ENCODE data around the gene MTMR8.

MTMR8 gene

DNA sequence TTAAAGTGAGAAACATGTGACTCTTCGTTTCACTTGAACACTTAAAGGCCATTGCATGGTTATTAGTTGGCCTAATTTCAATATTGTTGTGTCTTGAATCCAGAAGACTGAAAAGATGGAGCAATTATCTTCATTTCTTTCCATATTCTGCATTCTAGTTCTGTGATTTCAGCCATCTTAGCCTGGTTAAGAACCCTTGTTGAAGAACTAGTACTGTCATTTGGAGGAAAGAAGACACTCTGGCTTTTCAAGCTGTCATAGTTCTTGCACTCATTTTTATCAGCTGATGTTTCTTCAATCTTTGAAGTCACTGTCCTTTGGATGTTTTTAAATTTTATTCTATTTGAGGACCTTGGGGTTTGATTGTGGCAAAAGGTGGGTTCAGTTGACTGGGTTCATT lies 81.6 kb downstream of the MTMR8 start:
- Histone ChIP-seq H2AFZ (ENCODE audit: low read depth, low read length) (no peak overlapping the region), H3K9ac (ENCODE audit: low read depth, low read length) (no peak overlapping the region), H3K79me2 (ENCODE audit: insufficient read depth, low read length) (no peaks in the 10 kb centered on the region), H3K4me1 (ENCODE audit: insufficient read depth, low read length) (no peaks in the 10 kb centered on the region), H3K27me3 (ENCODE audit: insufficient read depth, low read length, poor library complexity) (no peaks in the 10 kb centered on the region), H3K9me3 (ENCODE audit: insufficient read depth, low read length, severe bottlenecking) (no peaks in the 10 kb centered on the region), H4K20me1 (ENCODE audit: insufficient read depth, low read length) (no peaks in the 10 kb centered on the region), H3K4me3 (ENCODE audit: low read depth in 1 of 2, low read length in 2 of 2) (no peak overlapping the region), H3K36me3 (ENCODE audit: insufficient read depth, low read length) (no peaks in the 10 kb centered on the region), H3K27ac (ENCODE audit: low read length) (no peak overlapping the region), H3K4me2 (ENCODE audit: insufficient read depth, low read length) (no peak overlapping the region)
- ATAC-seq (ENCODE audit: insufficient read depth, low read depth): no peak
- DNase-seq: no peak
- TF ChIP-seq, protein P1, sequence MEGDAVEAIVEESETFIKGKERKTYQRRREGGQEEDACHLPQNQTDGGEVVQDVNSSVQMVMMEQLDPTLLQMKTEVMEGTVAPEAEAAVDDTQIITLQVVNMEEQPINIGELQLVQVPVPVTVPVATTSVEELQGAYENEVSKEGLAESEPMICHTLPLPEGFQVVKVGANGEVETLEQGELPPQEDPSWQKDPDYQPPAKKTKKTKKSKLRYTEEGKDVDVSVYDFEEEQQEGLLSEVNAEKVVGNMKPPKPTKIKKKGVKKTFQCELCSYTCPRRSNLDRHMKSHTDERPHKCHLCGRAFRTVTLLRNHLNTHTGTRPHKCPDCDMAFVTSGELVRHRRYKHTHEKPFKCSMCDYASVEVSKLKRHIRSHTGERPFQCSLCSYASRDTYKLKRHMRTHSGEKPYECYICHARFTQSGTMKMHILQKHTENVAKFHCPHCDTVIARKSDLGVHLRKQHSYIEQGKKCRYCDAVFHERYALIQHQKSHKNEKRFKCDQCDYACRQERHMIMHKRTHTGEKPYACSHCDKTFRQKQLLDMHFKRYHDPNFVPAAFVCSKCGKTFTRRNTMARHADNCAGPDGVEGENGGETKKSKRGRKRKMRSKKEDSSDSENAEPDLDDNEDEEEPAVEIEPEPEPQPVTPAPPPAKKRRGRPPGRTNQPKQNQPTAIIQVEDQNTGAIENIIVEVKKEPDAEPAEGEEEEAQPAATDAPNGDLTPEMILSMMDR (IDR thresholded peaks at IDR 0.05; ENCODE audit: borderline replicate concordance, extremely low read depth, low read length, poor library complexity, severe bottlenecking): no peak
- TF ChIP-seq EZH2 (IDR thresholded peaks at IDR 0.05; ENCODE audit: borderline replicate concordance, low read depth, low read length, severe bottlenecking): no peak

DNA sequence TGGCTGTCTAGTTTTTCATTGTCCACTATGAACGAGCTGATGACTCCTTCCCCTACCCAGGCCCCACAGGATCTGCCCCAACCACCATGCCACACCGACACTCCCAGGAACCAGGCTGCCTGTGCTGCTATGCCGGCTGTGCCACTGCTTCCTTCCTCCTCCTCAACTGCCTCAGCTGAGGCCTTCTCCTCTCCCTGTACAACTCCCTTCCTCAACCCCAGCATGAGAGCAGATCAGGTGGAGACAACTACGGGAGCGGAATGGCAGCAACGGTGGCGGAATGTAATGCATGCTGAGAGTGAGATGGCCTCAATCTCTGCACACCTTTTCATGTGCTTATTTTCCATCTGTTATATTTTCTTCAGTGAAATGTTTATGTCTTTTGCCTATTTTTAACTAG lies 88.5 kb downstream of the MTMR8 start:
- TF ChIP-seq, protein P1 (IDR thresholded peaks at IDR 0.05; ENCODE audit: borderline replicate concordance, extremely low read depth, low read length, poor library complexity, severe bottlenecking): no peak
- no peak for TF ChIP-seq EZH2 (IDR thresholded peaks at IDR 0.05; ENCODE audit: borderline replicate concordance, low read depth, low read length, severe bottlenecking)
- Histone ChIP-seq H3K27ac (ENCODE audit: low read length) (no peak overlapping the region), H3K9ac (ENCODE audit: low read depth, low read length) (no peak overlapping the region), H3K79me2 (ENCODE audit: insufficient read depth, low read length) (no peaks in the 10 kb centered on the region), H4K20me1 (ENCODE audit: insufficient read depth, low read length) (no peaks in the 10 kb centered on the region), H3K4me2 (ENCODE audit: insufficient read depth, low read length) (no peak overlapping the region), H3K9me3 (ENCODE audit: insufficient read depth, low read length, severe bottlenecking) (no peaks in the 10 kb centered on the region), H3K4me1 (ENCODE audit: insufficient read depth, low read length) (no peaks in the 10 kb centered on the region), H3K36me3 (ENCODE audit: insufficient read depth, low read length) (0 out of 2 replicates have a peak, but pooled peaks cover 3% of the 10 kb centered on the region), H2AFZ (ENCODE audit: low read depth, low read length) (no peak overlapping the region), H3K4me3 (ENCODE audit: low read depth in 1 of 2, low read length in 2 of 2) (no peak overlapping the region), H3K27me3 (ENCODE audit: insufficient read depth, low read length, poor library complexity) (no peaks in the 10 kb centered on the region)
- DNase-seq: no peak
- ATAC-seq (ENCODE audit: insufficient read depth, low read depth): no peak

DNA sequence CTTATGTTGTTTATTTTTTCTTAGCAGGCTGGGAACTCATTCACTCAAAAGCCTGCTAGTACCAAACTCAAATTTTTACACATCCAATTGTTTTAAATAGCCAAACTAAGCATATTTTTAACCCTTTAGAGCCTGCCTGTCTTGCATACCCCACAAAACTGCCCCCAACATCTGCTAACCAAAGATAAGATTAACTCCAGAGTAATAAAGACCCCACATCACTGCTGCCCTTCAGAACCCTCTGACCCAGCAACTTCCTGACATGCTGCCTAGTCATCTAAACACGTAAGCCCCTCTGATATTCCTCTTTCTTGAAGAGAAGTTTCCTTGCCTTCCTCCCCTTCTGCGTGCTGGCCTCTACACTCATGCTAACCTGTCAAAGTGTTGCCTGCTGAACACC lies 104.1 kb downstream of the MTMR8 start:
- Histone ChIP-seq H3K4me2 (ENCODE audit: insufficient read depth, low read length) (no peak overlapping the region), H2AFZ (ENCODE audit: low read depth, low read length) (no peak overlapping the region), H3K9me3 (ENCODE audit: insufficient read depth, low read length, severe bottlenecking) (no peaks in the 10 kb centered on the region), H3K9ac (ENCODE audit: low read depth, low read length) (no peak overlapping the region), H3K27me3 (ENCODE audit: insufficient read depth, low read length, poor library complexity) (no peaks in the 10 kb centered on the region), H3K79me2 (ENCODE audit: insufficient read depth, low read length) (no peaks in the 10 kb centered on the region), H3K4me1 (ENCODE audit: insufficient read depth, low read length) (no peaks in the 10 kb centered on the region), H3K4me3 (ENCODE audit: low read depth in 1 of 2, low read length in 2 of 2) (no peak overlapping the region), H3K36me3 (ENCODE audit: insufficient read depth, low read length) (no peaks in the 10 kb centered on the region), H4K20me1 (ENCODE audit: insufficient read depth, low read length) (no peaks in the 10 kb centered on the region), H3K27ac (ENCODE audit: low read length) (no peak overlapping the region)
- no peak for ATAC-seq (ENCODE audit: insufficient read depth, low read depth)
- no peak for DNase-seq
- TF ChIP-seq, protein P1 (IDR thresholded peaks at IDR 0.05; ENCODE audit: borderline replicate concordance, extremely low read depth, low read length, poor library complexity, severe bottlenecking): no peak
- TF ChIP-seq EZH2 (IDR thresholded peaks at IDR 0.05; ENCODE audit: borderline replicate concordance, low read depth, low read length, severe bottlenecking): no peak

DNA sequence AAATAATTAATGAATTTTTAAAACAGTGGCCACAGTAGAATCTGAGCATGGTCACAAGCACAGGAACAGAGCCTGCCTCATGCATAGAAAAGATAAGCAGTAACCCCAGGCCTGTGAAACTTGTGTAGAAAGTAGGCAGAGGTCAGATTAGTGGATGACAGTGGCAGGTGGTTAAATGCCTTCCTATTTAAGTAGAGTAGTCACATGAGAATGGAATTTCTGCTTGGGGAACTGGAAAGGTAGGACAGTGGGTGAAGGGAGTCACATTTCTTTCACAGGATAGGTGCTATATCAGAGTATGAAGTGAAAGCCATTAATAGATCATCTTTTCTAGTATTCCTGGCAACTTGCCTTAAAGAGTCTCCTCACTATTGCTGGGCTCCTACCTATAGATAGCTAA lies 130.0 kb downstream of the MTMR8 start:
- no peaks in the 10 kb centered on the region for H4K20me1 ChIP-seq (ENCODE audit: insufficient read depth, low read length)
- H3K4me2 ChIP-seq (ENCODE audit: insufficient read depth, low read length): no peak overlapping the region
- peaks cover 7% of the 10 kb centered on the region for H3K36me3 ChIP-seq (ENCODE audit: insufficient read depth, low read length)
- DNase-seq: no peak
- H3K9me3 ChIP-seq (ENCODE audit: insufficient read depth, low read length, severe bottlenecking): no peaks in the 10 kb centered on the region
- H3K4me3 ChIP-seq (ENCODE audit: low read depth in 1 of 2, low read length in 2 of 2): no peak overlapping the region
- no peak for ATAC-seq (ENCODE audit: insufficient read depth, low read depth)
- TF ChIP-seq, protein P1 (IDR thresholded peaks at IDR 0.05; ENCODE audit: borderline replicate concordance, extremely low read depth, low read length, poor library complexity, severe bottlenecking): no peak
- no peak for TF ChIP-seq EZH2 (IDR thresholded peaks at IDR 0.05; ENCODE audit: borderline replicate concordance, low read depth, low read length, severe bottlenecking)
- no peaks in the 10 kb centered on the region for H3K79me2 ChIP-seq (ENCODE audit: insufficient read depth, low read length)
- H3K27me3 ChIP-seq (ENCODE audit: insufficient read depth, low read length, poor library complexity): no peaks in the 10 kb centered on the region
- H3K9ac ChIP-seq (ENCODE audit: low read depth, low read length): no peak overlapping the region
- no peak overlapping the region for H3K27ac ChIP-seq (ENCODE audit: low read length)
- H3K4me1 ChIP-seq (ENCODE audit: insufficient read depth, low read length): no peaks in the 10 kb centered on the region
- H2AFZ ChIP-seq (ENCODE audit: low read depth, low read length): no peak overlapping the region
